Stimulated activated CD8-positive, alpha-beta memory T cell treated with anti-CD3 and anti-CD28 coated beads, Interleukin-12 subunit alpha, Interleukin-12 subunit beta, amount 100 ng/mL, for 24 hours (primary cell): ENCODE data around the gene TPM2.

ENCODE experiments used
- DNase-seq: peaks from one replicate; pipeline ENCODE4 v3.0.0-alpha.2; 2020; ENCODE audit errors: extremely low read depth

The TPM2 gene

GRCh38 chr9:35696520-35697215 is 6.9 kb upstream of the TPM2 start:
- DNase-seq = no peak

DNA sequence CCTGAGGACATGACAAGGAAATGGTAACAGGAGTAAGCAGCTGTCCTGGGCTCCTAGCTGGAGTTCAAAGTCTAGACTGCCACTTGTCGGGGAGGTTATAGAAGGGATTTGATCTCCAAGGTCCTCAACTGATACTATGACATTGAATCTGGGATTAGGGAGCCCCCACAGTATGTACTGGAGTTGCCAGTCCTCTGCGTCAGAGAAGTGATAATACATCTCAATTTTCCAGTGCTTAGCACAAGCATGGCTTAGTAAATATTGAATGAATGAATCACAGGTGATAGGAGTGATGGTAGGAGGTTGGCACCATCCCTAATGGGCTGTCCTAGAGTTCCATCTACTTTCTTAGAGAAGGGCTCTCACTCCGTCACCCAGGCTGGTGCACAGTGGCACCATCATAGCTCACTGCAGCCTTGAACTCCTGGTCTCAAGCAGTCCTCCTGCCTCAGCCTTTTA is 6.2 kb upstream of the TPM2 start:
- DNase-seq = no peak

DNA sequence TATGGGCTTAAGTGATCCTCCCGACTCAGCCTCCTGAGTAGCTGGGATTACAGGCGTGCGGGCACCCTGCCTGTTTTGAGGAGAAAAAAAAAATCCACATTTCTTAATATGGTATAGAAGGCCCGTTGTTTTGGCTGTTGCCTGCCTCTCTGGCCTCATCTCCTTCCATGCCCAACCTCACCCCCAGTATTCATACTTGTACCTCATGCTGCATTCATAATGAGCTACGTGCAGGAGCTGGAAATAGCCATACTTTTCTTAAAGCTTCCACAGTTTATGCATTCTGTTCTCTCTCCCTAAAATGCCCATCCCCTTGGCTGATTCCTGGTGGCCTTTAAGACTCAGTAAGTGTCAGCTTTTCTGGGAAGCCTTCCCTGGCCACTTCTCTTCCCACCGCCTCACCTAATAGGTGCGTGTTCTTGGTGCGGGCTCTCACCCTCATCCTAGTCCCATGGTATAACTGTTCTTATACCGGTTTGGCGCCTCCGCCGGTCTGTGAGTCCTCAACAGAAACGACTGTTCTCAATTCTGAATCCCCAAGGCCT is 2.1 kb upstream of the TPM2 start:
- no peak for DNase-seq

DNA sequence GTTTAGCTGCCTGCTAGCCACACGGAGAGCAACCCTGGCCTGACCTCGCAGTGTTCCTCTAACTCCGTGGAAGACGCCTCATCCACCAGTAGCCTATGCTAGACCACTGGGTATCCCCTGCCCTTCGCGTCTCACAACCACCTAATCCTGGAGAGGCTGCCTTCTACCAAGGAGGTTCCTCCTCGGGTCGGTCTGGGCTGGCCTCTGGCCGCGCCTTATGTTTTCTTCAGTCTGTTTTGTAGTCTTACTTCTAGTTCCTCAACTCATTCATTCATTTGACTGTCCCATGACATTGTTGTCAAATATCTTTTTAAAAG is 1.6 kb upstream of the TPM2 start:
- no peak for DNase-seq

DNA sequence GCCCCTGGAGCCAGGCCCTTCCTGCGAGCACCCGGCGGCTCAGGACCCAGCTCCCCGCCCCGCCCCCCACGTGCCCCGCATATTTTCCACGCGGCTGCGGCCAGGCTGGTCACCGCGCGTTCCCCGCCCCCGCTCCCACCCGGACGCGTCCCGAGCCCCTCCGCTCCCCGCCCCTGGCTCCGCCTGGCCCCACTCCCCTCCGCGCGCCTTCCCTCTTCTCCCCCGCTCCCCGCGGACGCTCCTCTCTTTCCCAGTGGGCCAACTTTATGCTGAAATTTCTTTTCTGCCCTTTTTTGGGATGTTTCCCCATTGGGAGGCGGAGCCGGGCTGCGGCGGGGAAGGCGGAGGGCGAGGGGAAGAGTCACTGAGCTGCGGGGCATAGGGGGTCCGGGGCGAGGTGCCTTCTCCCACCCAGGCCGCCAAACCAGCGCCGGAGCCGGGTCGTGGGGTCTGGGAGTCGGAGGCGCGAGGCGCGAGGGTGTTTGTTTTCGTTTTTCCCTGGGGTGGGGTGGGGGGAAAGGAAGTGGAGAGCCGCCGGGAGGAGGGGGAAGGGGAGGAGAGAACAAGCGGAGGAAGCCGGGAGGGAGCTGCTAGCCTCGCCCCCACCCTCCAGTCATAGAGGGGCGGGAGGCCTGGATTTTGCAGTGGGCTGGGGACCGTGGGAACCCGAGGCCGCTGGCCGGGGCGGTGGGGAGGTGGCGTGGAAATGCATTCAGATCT is 1.0 kb upstream of the TPM2 start:
- no peak for DNase-seq

- no peak for DNase-seq
Measured at GRCh38 chr9:35690294-35690613, 529 bp upstream of the TPM2 start.

- DNase-seq = no peak
Measured at GRCh38 chr9:35688558-35689541, 875 bp downstream of the TPM2 start.

- DNase-seq = no peak
Measured at GRCh38 chr9:35687972-35688557, 1.7 kb downstream of the TPM2 start.

DNA sequence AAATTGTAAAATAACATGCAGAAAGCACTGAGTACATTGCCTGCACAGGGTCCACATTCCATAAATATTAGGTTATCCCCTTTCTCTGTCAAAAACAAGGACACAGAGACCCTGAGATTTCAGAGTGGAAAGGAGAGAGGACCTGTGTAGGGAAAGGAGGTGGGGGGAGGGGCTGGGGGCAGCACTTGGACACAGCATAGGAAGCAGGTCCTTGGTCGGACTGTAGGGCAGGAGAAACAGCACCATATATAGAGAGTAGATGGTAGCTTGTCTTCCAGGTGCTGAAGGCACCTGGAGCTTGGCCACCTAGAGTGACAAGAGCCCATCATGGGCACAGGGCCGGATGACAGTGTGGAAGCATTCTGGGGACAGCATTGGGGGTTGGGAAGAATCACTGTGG is 2.4 kb downstream of the TPM2 start:
- DNase-seq = no peak

- no peak for DNase-seq
Measured at GRCh38 chr9:35686222-35687203, 3.2 kb downstream of the TPM2 start.

DNA sequence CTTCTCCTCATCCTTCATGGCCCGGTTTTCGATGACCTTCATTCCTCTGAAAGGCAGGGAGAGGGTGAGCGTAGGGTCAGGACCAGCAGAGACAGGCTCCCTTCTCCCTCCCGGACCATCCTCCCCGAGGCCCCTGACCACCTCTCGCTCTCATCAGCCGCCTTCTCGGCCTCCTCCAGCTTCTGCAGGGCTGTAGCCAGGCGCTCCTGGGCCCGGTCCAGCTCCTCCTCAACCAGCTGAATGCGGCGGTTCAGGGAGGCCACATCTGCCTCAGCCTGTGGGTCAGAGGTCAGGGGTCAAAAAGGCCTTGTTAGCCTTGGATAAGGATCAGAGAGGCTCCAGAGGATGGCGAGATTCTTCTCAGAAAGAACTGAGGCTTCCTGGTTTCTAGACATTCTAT is 4.2 kb downstream of the TPM2 start:
- DNase-seq = no peak

DNA sequence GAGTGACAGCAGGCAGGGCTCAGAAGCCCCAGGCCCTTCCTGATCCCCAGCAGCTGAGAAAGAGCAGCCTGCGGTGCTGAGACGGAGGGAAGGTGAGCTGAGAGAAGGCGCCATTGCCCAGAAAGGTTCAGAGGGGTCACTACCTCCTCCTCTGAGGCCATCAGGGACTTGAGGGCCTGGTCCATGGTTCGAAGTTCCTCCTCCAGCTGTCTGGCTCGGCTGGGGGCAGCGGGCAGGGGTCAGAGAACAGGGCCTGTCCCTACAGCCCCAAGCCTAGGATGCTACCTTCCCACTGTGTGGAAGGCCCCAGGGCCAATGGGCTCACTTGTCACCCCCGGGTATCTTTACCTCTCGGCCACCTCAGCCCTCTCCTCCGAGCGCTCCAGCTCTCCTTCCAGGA is 4.8 kb downstream of the TPM2 start:
- no peak for DNase-seq

DNA sequence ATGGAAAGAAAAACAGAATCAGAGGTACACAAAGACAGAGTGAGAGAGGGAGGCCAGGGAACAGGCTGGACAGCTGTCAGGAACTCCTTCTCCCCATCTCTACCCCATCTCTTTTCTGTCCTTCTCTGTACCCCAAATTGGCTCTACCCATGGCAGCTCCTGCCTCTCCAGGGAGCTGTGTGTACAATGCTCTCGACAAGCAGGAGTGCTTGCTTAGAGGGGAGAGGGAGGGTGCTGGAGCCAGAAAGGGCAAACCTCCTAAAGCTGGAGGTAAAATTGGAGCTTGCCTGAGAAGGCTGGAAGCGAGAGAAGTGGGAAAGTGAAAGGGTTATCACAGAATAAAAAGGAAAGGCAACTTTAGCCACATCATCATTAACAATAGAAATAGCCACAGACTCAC is 6.4 kb downstream of the TPM2 start:
- no peak for DNase-seq

DNA sequence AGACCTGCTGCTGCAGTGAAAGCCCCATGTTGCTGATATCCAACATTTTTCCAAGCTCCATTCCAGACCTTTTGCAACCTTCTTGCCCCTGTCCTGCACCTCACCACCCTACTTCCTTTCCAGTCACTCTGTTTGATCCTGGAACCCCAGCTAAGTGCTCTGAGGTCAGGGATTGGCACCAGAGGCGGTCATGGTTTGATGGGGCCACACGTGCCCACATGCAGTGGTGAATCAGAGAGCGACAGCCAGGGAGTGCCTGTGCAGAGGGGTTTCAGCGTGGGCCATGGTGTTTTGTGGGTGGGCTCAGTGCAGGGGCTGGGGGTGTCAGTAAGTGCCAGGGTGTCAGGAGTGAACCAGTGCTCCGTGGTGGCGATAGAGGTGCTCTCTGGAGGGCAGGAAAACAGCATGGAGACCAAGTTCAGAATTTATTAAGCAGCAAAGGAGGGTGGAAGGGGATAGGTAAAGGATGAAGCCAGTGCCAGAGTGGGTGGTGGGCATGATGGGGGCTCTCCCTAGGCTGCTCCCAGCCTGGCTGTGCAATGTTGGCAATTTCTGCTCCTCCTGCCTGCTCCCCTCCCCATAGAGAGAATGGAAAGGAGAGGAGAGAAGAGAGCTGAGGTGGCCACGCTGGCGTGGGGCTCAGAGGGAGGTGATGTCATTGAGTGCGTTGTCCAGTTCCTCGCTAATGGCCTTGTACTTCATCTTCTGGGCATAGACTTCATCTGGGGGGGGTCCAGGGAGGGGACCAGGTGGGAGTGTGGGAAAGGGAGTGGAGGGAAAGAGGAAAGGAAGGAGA is 7.0 kb downstream of the TPM2 start:
- no peak for DNase-seq

DNA sequence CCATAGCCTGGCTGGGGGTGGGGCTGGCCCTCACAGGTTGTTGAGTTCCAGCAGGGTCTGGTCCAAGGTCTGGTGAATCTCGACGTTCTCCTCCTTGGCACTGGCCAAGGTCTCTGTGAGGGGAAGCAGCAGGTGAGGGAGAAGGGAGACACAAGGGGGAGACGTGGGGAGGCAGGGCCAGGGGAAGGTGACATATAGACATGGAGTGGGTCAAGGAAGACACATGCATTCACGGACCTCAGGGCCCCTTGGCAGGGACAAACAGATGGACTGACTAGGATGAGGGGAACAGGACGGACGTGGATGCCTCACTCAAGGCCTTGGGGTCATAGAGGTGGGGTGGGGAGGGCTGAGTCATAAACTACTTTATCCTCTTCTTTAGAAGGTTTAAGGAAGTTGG is 7.7 kb downstream of the TPM2 start:
- DNase-seq = no peak

DNA sequence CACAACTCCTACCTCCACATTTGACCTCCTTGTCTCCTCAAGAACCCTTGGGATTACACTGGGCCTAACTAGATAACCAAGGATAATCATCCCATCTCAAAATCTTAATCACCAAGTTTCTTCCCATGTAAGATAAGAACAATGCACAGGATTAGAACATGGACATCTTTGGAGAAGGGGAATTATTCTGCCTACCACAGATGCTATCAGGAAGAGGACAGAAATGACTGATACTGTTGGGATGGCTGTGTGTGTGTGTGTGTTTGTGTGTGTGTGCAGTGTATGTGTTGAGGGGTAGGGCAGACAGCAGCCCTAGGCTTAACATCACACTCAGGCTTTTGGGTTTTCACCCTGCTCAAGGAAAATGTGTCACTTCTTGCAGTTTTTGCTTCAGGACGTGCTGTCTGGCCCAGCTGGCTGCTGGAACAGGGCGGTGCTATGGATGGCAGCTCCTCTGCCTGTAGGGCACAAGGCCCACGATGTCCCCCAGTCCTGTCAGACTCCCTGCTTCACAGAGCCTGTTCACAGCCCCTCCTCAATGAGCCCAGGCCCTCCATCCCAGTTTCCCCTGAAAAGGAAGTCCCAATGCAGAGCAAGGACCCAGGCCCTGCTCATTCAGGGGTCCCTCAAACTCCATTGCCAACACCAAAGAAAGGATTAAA is 8.3 kb downstream of the TPM2 start:
- DNase-seq = no peak

- DNase-seq = no peak
Measured at GRCh38 chr9:35680331-35681105, 9.2 kb downstream of the TPM2 start.

- DNase-seq = no peak
Measured at GRCh38 chr9:35679766-35680330, 9.9 kb downstream of the TPM2 start.
